Ishikawa (cell line): ENCODE results near the gene ST3GAL3.
A peak's percentile ranks its signal among the peaks of the same experiment; 100 is the strongest.

ENCODE experiments used
- CEBPB ChIP-seq: IDR thresholded peaks from 2 replicates; pipeline ENCODE4 v1.6.1; 2012
- CREB1 ChIP-seq: IDR thresholded peaks from 2 replicates; pipeline ENCODE4 v1.6.1; 2012; ENCODE audit warnings: low read depth
- EGR1 ChIP-seq: IDR thresholded peaks from 2 replicates; pipeline ENCODE4 v1.6.1; 2012
- EP300 ChIP-seq: IDR thresholded peaks from 2 replicates; pipeline ENCODE4 v1.6.1; 2012; ENCODE audit warnings: borderline replicate concordance
- FOXM1 ChIP-seq: IDR thresholded peaks from 2 replicates; pipeline ENCODE4 v1.6.1; 2012; ENCODE audit warnings: low read depth, borderline replicate concordance
- NFIC ChIP-seq: IDR thresholded peaks from 2 replicates; pipeline ENCODE4 v1.6.1; 2012
- RAD21 ChIP-seq: IDR thresholded peaks from 2 replicates; pipeline ENCODE4 v1.6.1; 2012; ENCODE audit warnings: low read depth
- TAF1 ChIP-seq: IDR thresholded peaks from 2 replicates; pipeline ENCODE4 v1.6.1; 2012; ENCODE audit warnings: low read depth, mild to moderate bottlenecking
- TCF12 ChIP-seq: IDR thresholded peaks from 2 replicates; pipeline ENCODE4 v1.6.1; 2012; ENCODE audit warnings: low read depth
- TEAD4 ChIP-seq: IDR thresholded peaks from 2 replicates; pipeline ENCODE4 v1.6.1; 2012
- YY1 ChIP-seq: IDR thresholded peaks from 2 replicates; pipeline ENCODE4 v1.6.1; 2012; ENCODE audit warnings: low read depth
- ZBTB7A ChIP-seq: IDR thresholded peaks from 2 replicates; pipeline ENCODE4 v1.6.1; 2012; ENCODE audit warnings: low read depth
- TF ChIP-seq, protein P1 (sequence below): IDR thresholded peaks from 2 replicates; pipeline ENCODE4 v1.6.1; 2012; ENCODE audit warnings: low read depth, mild to moderate bottlenecking
- TF ChIP-seq, protein P2 (sequence below): IDR thresholded peaks from 2 replicates; pipeline ENCODE4 v1.6.1; 2012
- TF ChIP-seq, protein P3 (sequence below): IDR thresholded peaks from 2 replicates; pipeline ENCODE4 v1.6.1; 2012

Gene ST3GAL3

DNA sequence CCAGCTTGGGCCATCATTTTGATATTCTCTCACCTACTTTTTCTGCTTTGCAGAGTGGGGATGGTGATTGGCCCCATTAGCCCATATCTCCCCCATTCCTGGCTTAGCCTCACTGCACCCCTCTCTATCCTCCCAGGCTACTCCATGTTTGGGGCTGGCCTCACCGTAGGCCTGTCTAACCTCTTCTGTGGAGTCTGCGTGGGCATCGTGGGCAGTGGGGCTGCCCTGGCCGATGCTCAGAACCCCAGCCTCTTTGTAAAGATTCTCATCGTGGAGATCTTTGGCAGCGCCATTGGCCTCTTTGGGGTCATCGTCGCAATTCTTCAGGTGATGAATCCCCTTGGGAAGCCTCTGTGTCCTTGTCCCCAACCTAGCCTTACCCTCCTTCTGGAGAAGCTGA is 269.6 kb downstream of the ST3GAL3 start:
- TF ChIP-seq RAD21 (no peak), NFIC (no peak), FOXM1 (no peak), YY1 (no peak), EP300 (no peak), TCF12 (no peak), CEBPB (no peak), TEAD4 (no peak), EGR1 (no peak), TAF1 (no peak), CREB1 (no peak), ZBTB7A (no peak)
- TF ChIP-seq, protein P1, sequence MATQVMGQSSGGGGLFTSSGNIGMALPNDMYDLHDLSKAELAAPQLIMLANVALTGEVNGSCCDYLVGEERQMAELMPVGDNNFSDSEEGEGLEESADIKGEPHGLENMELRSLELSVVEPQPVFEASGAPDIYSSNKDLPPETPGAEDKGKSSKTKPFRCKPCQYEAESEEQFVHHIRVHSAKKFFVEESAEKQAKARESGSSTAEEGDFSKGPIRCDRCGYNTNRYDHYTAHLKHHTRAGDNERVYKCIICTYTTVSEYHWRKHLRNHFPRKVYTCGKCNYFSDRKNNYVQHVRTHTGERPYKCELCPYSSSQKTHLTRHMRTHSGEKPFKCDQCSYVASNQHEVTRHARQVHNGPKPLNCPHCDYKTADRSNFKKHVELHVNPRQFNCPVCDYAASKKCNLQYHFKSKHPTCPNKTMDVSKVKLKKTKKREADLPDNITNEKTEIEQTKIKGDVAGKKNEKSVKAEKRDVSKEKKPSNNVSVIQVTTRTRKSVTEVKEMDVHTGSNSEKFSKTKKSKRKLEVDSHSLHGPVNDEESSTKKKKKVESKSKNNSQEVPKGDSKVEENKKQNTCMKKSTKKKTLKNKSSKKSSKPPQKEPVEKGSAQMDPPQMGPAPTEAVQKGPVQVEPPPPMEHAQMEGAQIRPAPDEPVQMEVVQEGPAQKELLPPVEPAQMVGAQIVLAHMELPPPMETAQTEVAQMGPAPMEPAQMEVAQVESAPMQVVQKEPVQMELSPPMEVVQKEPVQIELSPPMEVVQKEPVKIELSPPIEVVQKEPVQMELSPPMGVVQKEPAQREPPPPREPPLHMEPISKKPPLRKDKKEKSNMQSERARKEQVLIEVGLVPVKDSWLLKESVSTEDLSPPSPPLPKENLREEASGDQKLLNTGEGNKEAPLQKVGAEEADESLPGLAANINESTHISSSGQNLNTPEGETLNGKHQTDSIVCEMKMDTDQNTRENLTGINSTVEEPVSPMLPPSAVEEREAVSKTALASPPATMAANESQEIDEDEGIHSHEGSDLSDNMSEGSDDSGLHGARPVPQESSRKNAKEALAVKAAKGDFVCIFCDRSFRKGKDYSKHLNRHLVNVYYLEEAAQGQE: no peak
- TF ChIP-seq, protein P2, sequence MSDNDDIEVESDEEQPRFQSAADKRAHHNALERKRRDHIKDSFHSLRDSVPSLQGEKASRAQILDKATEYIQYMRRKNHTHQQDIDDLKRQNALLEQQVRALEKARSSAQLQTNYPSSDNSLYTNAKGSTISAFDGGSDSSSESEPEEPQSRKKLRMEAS: no peak
- TF ChIP-seq, protein P3, sequence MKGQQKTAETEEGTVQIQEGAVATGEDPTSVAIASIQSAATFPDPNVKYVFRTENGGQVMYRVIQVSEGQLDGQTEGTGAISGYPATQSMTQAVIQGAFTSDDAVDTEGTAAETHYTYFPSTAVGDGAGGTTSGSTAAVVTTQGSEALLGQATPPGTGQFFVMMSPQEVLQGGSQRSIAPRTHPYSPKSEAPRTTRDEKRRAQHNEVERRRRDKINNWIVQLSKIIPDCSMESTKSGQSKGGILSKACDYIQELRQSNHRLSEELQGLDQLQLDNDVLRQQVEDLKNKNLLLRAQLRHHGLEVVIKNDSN: no peak

DNA sequence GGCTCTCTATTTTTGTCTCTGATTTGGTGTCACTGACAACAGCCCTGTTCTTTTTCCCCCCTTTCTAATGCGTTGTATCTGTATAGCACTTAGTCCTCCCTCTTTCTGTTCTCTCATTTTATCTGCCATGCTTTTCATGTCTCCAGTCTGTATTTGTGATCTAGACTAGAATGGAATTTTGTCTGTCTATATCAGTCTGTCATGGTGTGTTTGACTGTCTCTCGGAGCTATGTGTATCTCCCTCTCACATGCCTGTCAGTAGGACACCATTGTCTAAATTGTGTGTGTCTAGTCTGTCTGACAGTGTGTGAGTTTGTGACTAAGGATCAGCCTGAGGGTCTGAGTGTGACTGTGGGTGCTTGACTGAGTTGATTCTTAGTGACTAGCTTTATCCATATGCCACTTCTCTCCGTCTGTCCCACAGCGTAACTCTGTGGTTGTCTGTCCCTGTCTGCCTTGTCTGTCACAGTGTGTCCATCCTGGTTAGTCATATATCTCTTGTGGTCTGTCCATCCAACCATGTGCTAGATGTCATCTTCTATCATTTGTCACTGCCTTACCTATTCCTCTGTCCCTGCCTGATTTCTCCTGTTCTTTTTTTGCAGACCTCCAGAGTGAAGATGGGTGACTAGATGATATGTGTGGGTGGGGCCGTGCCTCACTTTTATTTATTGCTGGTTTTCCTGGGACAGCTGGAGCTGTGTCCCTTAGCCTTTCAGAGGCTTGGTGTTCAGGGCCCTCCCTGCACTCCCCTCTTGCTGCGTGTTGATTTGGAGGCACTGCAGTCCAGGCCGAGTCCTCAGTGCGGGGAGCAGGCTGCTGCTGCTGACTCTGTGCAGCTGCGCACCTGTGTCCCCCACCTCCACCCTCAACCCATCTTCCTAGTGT is 270.3 kb downstream of the ST3GAL3 start:
- no peak for TF ChIP-seq YY1
- TF ChIP-seq EP300: no peak

DNA sequence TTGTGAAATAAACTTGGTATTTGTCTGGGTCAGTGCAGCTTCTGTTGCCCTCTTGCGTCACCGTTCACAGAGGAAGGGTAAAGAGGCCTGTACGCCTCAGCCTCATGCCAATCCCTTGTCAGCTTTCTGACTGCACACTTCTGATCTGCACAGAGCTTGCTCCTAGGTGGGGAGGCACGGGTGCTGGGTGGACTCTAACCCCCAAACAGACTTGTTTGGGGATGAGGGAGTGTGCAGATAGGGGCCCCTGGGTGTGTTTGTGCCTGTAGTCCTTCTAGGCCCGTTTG is 270.9 kb downstream of the ST3GAL3 start:
- TF ChIP-seq YY1 (no peak), ZBTB7A (no peak), CREB1 (no peak), TEAD4 (no peak), CEBPB (no peak)
- TF ChIP-seq, protein P2: no peak
- TF ChIP-seq, protein P1: no peak

DNA sequence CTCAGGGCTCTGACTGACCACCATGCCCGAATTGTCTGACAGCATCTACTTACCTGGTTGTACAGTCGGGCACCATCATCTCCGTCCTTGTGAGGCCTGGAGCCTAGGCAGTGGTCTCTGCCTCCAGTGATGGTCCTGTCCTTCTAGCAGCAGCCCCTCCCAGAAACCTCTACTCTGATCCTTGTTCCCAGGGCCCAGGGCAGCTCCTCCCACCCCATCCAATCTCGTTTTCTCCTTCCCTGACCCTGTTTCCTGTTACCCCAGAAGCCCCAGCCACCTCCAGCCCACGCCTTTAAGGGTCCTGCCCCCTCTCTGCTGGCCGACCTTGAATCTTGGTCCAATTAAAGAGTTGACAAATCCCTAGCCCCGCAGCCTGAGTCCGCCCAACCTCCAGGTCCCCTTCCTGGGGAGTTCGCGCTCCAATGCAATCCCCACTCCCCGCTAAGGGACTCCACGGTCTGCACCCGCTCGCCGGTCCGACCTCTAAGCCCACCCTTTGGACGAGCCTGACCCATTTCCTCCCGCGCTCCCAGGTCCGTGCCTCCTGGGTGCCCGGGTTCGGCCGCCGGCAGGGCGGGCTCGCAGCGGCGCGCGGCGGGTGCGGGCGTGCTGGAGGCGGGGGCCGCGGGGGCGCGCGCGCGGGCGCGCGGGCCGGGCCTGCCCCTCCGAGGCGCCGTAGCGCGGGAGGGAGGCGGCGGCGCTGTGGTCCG is 271.4 kb downstream of the ST3GAL3 start, which contains the start of gene B4GALT2:
Gene B4GALT2 (plus strand): TSS at position 660 of the 710 bp plus-strand sequence. CDS start 1,951 bp downstream, outside the sequence.
- TF ChIP-seq ZBTB7A: no peak
- no peak for TF ChIP-seq TEAD4
- TF ChIP-seq CEBPB: no peak
- TF ChIP-seq, protein P3: no peak
- TF ChIP-seq TAF1: no peak
- TF ChIP-seq, protein P2: no peak
- TF ChIP-seq NFIC: no peak
- TF ChIP-seq RAD21: no peak
- TF ChIP-seq YY1: no peak
- TF ChIP-seq EP300: no peak

DNA sequence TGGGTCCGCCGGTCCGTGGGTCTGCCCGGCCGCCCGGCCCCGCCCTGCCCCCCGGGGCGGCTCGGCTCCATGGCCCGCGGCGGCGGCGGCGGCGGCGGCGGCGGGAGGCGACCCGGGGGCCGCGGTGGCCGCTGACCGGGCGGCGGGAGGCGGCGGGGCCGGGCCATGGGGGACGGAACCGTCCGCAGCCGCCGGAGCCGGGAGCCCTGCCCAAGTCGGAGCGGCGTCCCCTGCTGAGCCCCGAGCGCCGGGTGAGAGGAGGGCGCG is 271.9 kb downstream of the ST3GAL3 start:
- TF ChIP-seq RAD21: no peak
- TF ChIP-seq ZBTB7A: no peak

DNA sequence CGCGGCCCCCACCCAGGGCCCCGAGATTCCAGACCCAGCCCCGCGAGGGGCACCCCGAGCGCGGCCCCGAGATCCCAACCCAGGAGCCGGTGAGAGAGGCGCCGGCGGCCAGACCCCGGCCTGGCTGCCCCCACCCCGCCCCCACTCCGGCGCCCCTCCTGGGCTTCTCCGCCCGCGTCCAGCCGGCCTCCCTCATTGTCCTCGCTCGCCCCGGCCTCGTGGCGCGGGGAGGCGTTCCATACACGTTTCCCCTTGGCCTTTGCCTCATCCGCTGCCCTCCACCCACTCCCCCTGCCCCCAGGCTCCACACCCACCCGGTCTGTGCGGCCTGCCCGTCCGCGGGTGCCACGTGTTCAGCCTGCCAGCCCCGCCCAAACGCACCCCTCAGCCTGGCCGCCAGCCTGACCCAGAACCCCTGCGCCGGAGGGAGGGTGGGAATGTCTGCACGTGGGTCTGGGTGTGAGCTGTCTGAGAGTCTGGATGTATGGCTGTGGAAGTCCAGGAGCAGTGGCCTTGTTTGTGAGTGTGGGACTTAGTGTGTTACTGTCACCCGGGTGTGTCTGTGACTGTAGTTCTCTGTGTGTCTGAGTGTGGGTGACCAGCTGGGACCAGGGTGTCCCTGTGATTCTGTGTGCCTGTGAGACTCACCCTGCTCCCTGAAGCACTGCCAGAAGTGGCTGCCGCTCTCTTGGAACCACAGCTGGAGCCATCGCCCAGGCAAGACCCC is 272.4 kb downstream of the ST3GAL3 start:
- TF ChIP-seq, protein P3: peak; percentile 83
- no peak for TF ChIP-seq FOXM1
- TF ChIP-seq EGR1: no peak
- no peak for TF ChIP-seq CEBPB
- TF ChIP-seq ZBTB7A: peak; percentile 39; the same call in 1 of the 2 replicates
- TF ChIP-seq YY1: no peak
- TF ChIP-seq, protein P2: peak; percentile 93
